Neutrophil (primary cell): ENCODE measurements around the gene FAAP20.

Experiments
- H3K27ac ChIP-seq: fragments of 200-600 bp; sonication (generic); 2 replicates; pipeline ENCODE4 v1.5.1; 2016; ENCODE audit warnings: mild to moderate bottlenecking, moderate library complexity
- H3K27me3 ChIP-seq: fragments of 200-600 bp; sonication (generic); 2 replicates; pipeline ENCODE4 v1.6.0; 2016; ENCODE audit warnings: mild to moderate bottlenecking
- H3K36me3 ChIP-seq: fragments of 200-600 bp; sonication (generic); 2 replicates; pipeline ENCODE4 v1.5.1; 2017
- H3K4me1 ChIP-seq, 2 experiments: fragments of 200-600 bp in 1 of 2; sonication (generic) in 1 of 2; 1 replicate in 1 of 2; 2 replicates in 1 of 2; pipeline versions ENCODE4 v1.5.1 to v1.6.1; 2013 to 2016; ENCODE audit warnings: low read depth in 1 of 2, low read length in 1 of 2, mild to moderate bottlenecking in 1 of 2, moderate library complexity in 1 of 2; ENCODE audit not compliant: control insufficient read depth in 1 of 2, insufficient read depth in 1 of 2
- H3K4me3 ChIP-seq, 2 experiments: fragments of 200-600 bp in 1 of 2; sonication (generic) in 1 of 2; 1 replicate in 1 of 2; 2 replicates in 1 of 2; pipeline ENCODE4 v1.5.1; 2013 to 2016; ENCODE audit warnings: low read depth in 1 of 2, low read length in 1 of 2, mild to moderate bottlenecking in 1 of 2, moderate library complexity in 1 of 2
- H3K9me3 ChIP-seq: fragments of 200-600 bp; sonication (generic); 2 replicates; pipeline ENCODE4 v1.5.1; 2016
- CTCF ChIP-seq: fragments of 200-600 bp; sonication (generic); IDR thresholded peaks from 2 replicates; pipeline ENCODE4 v1.5.1; 2016; ENCODE audit warnings: antibody characterized with exemption

FAAP20 gene

GRCh38 chr1:2232255-2232915 is 37.8 kb upstream of the FAAP20 start:
- Histone ChIP-seq H3K4me3 (peak overlapping the region; percentile 85 to 97), H3K4me1 (peaks cover 84 to 85% of the 10 kb centered on the region in 2 experiments), H3K36me3 (no peaks in the 10 kb centered on the region), H3K9me3 (no peaks in the 10 kb centered on the region), H3K27me3 (no peaks in the 10 kb centered on the region), H3K27ac (peak overlapping the region; percentile 96)
- TF ChIP-seq CTCF = no peak

GRCh38 chr1:2231532-2232254 is 37.1 kb upstream of the FAAP20 start:
- TF ChIP-seq CTCF = no peak
- H3K4me3 ChIP-seq = peak overlapping the region; percentile 85 to 97
- peak overlapping the region; percentile 30 for H3K27ac ChIP-seq
- no peaks in the 10 kb centered on the region for H3K36me3 ChIP-seq
- peaks cover 78 to 82% of the 10 kb centered on the region in 2 experiments for H3K4me1 ChIP-seq
- H3K9me3 ChIP-seq = no peaks in the 10 kb centered on the region
- H3K27me3 ChIP-seq = peaks cover 4% of the 10 kb centered on the region

- H3K9me3 ChIP-seq = no peaks in the 10 kb centered on the region
- H3K36me3 ChIP-seq = no peaks in the 10 kb centered on the region
- peak overlapping the region; percentile 30 for H3K27ac ChIP-seq
- H3K27me3 ChIP-seq = peaks cover 11% of the 10 kb centered on the region
- H3K4me1 ChIP-seq = peaks cover 73 to 76% of the 10 kb centered on the region in 2 experiments
- TF ChIP-seq CTCF = no peak
- peak overlapping the region; percentile 85 to 97 for H3K4me3 ChIP-seq
Measured at GRCh38 chr1:2230781-2231531, 36.4 kb upstream of the FAAP20 start.

- TF ChIP-seq CTCF = no peak
- peaks cover 64 to 68% of the 10 kb centered on the region in 2 experiments for H3K4me1 ChIP-seq
- no peaks in the 10 kb centered on the region for H3K36me3 ChIP-seq
- H3K27me3 ChIP-seq = peaks cover 19% of the 10 kb centered on the region
- H3K27ac ChIP-seq = peak overlapping the region; percentile 83
- peak overlapping the region; percentile 85 to 97 for H3K4me3 ChIP-seq
- H3K9me3 ChIP-seq = no peaks in the 10 kb centered on the region
Measured at GRCh38 chr1:2229911-2230731, 35.5 kb upstream of the FAAP20 start.
